HFF-Myc (cell line): ENCODE results near the gene PON3.

Source experiments
- DNase-seq: peaks from one replicate; pipeline ENCODE4 v3.0.0-alpha.2; 2011; ENCODE audit warnings: low read depth; ENCODE audit errors: extremely low read depth
- H3K4me3 ChIP-seq: replicated peaks from 2 replicates; pipeline ENCODE4 v1.5.1; 2011; ENCODE audit warnings: low read depth, mild to moderate bottlenecking, control low read depth, low read length
- CTCF ChIP-seq: IDR thresholded peaks from 2 replicates; pipeline ENCODE4 v1.5.1; 2012; ENCODE audit warnings: mild to moderate bottlenecking, low read depth, low read length, control low read depth; ENCODE audit errors: missing control alignments

PON3 gene

DNA sequence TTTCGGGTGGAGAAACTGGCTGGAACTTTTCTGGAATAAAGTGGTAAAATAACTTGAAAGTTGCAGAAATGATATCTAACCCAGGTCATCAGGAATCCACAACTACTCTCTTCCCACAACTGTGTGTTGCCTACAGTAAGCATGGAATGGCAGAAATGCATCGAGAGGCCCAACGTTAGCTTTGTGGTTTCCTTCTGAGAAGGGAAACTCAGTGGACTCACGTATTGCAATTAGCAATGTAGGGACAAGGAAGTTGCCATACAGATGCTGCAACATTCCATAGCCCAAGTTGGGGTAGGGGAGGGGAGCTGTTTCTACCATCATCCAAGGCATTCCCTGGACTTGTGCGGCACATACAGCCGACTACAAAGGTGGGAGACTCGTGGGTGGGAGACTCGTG is 73.8 kb downstream of the PON3 start:
- TF ChIP-seq CTCF = no peak
- DNase-seq = no peak
- no peak overlapping the region for H3K4me3 ChIP-seq

- DNase-seq = no peak
- H3K4me3 ChIP-seq = no peak overlapping the region
- no peak for TF ChIP-seq CTCF
Observed at GRCh38 chr7:95321720-95322119, 74.5 kb downstream of the PON3 start.

GRCh38 chr7:95320651-95321050 is 75.5 kb downstream of the PON3 start:
- no peak for DNase-seq
- H3K4me3 ChIP-seq = no peak overlapping the region
- TF ChIP-seq CTCF = no peak

DNA sequence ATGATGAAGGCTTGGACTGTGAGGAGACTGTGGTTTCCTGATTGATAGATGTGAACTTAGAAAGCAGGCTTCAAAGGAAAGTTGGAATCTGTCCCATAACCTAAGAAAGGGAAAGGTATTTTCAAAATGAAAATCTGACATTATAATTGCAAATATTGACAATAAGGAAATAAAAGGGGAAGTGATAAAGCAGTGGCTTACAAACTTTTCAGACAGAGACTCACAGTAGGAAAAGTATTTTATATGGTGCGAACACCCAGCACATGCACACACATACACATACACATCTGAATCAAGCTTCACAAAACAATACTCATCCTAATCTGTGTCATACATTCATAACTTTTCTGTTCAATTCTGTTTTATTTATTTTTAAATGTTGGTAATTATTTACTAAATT is 76.6 kb downstream of the PON3 start:
- no peak overlapping the region for H3K4me3 ChIP-seq
- no peak for TF ChIP-seq CTCF

DNA sequence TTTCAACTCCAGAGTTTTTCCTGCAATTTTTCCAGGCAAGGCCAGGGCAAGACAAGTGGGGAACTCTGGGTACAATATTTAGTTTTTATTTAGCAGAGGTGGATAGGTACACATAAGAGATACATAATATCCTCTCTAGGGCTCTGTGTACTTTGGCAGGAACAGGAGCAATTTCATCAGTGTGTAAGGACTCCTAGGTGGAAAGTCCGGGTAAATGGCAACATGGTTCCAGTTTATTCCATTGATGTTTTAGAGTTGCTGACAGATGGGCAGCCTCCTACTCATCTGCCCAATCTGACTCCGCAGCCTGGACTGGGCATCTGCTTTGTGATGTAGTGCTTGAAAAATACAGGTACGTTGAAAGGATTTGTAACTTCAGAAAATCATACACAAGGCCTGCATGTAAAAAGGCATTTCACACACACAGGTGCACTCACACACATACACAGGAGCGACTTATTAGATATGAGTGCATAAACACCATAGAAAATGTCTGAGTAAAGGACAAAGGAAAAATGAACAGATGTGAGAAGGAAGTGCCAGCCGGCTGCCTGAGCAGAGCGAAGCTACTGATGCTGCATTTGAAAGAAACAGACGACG is 77.6 kb downstream of the PON3 start:
- no peak overlapping the region for H3K4me3 ChIP-seq
- TF ChIP-seq CTCF = no peak
- DNase-seq = no peak

More for the DNA sequence above, 76.6 kb downstream of the PON3 start:
- no peak for DNase-seq

- DNase-seq = no peak
- no peak for TF ChIP-seq CTCF
- no peak overlapping the region for H3K4me3 ChIP-seq
Observed at GRCh38 chr7:95317966-95318365, 78.2 kb downstream of the PON3 start.

DNA sequence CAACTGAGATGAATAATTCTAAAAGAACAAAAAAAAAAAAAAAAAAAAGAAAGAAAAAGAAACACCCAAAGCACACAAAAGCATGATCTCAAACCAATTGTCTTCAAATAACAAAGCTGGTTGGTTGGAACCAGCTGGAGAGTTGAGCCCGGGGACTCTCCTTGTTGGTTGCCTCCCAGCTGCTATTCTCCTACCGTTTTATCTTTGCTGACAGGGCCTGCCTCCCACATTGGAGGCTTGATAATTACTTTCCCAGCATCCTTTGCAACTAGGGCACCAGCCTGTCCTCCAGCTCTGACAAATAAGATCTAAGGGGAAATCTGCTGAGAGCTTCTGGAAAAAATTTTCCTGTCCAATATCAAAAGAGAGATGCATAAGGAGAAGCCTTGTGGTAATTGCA is 78.6 kb downstream of the PON3 start:
- DNase-seq = no peak
- no peak for TF ChIP-seq CTCF
- H3K4me3 ChIP-seq = no peak overlapping the region
